Heart left ventricle (tissue), 13 donors: Measurements from ENCODE around the gene ELOVL3.

Experiments
- POLR2A ChIP-seq, 2 donors: fragments of 450-650 bp; IDR thresholded peaks; one replicate each; pipeline ENCODE4 v1.6.1; 2017; ENCODE audit warnings: antibody characterized with exemption in 2 of 2, mild to moderate bottlenecking in 2 of 2, moderate library complexity in 2 of 2
- TF ChIP-seq, protein P1 (sequence below), 12 donors: fragments of 200-600 bp; sonication (generic) in 4 of 12; IDR thresholded peaks; one replicate each; pipeline versions ENCODE4 v1.5.0 to v1.8.0; 2018 to 2022; ENCODE audit warnings: antibody characterized with exemption in 12 of 12, mild to moderate bottlenecking in 5 of 12
- donor health status: ischemic (EF 13 %, LVEDD 7.1; RV severe dilation, severe dysfunction).
- donor health status: DM: no; HTN: yes; CAD: no.
- donor health status: DM: no; HTN: no; CAD: no.
- donor health status: ischemic (EF 25% LVEDD 6.9; RV normal size, moderate dysfunction).
- donor health status: ischemic (EF 25% LVEDD 5.7; RV mildly dilated, moderate dysfunction).
- donor health status: ischemic (EF 35%, LVEDD 5.7; RV mildly dilated, moderate dysfunction).
- donor health status: nonischemic (EF 11% LVEDD 7.7; RV severe dilation, severe dysfunction).
- donor health status: DM: yes; HTN: yes; CAD: no.
- donor health status: PGD.
- donor health status: ischemic (EF 29% LVEDD 5.4; RV normal size, mild dysfunction).
- donor health status: nonischemic (EF 23%, LVEDD 6.1; RV moderate dilation, normal function).

DNA sequence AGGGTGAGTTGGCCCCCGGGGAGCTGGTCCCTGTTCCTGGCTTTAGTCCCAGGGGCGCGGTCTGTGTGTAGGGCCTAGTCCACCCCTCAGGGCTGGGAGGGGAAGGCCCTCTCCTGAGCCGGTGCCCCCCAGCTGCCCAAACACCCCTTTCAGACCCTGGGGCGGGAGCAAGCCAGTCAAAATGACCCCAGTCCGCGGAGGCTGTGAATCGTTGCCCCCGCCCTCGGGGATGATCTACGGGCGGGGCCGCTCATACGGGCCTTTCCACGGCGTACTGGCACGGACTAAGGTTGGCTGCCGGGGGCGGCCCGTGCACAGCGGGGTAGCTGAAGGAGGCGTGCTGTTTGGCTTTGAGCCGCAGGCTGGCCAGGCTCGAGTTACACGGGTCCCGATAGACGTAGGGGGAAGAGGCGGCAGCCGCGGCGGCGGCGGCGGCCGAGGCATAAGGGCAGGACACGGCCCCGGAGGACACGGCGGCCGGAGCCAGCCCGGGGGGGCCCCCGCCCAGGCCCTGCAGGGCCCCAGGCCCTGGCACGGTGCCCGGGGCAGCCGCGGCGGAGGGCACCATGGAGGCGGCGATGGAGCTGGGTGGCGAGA lies 4.3 kb downstream of the ELOVL3 start:
- TF ChIP-seq, protein P1, sequence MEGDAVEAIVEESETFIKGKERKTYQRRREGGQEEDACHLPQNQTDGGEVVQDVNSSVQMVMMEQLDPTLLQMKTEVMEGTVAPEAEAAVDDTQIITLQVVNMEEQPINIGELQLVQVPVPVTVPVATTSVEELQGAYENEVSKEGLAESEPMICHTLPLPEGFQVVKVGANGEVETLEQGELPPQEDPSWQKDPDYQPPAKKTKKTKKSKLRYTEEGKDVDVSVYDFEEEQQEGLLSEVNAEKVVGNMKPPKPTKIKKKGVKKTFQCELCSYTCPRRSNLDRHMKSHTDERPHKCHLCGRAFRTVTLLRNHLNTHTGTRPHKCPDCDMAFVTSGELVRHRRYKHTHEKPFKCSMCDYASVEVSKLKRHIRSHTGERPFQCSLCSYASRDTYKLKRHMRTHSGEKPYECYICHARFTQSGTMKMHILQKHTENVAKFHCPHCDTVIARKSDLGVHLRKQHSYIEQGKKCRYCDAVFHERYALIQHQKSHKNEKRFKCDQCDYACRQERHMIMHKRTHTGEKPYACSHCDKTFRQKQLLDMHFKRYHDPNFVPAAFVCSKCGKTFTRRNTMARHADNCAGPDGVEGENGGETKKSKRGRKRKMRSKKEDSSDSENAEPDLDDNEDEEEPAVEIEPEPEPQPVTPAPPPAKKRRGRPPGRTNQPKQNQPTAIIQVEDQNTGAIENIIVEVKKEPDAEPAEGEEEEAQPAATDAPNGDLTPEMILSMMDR (IDR thresholded peaks at IDR 0.05), result no peak
- no peak for TF ChIP-seq POLR2A (IDR thresholded peaks at IDR 0.05)
